ENCODE data around the gene ARHGAP18. TPM values are rescaled to one million over a fixed set of nuclear protein-coding genes. Genes with fewer than 3 reads are reported as not detected.

The ARHGAP18 gene, protein sequence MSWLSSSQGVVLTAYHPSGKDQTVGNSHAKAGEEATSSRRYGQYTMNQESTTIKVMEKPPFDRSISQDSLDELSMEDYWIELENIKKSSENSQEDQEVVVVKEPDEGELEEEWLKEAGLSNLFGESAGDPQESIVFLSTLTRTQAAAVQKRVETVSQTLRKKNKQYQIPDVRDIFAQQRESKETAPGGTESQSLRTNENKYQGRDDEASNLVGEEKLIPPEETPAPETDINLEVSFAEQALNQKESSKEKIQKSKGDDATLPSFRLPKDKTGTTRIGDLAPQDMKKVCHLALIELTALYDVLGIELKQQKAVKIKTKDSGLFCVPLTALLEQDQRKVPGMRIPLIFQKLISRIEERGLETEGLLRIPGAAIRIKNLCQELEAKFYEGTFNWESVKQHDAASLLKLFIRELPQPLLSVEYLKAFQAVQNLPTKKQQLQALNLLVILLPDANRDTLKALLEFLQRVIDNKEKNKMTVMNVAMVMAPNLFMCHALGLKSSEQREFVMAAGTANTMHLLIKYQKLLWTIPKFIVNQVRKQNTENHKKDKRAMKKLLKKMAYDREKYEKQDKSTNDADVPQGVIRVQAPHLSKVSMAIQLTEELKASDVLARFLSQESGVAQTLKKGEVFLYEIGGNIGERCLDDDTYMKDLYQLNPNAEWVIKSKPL
- polyA plus RNA-seq = 1 to 10 TPM; 2.1 to 2.2 TPM

DNA sequence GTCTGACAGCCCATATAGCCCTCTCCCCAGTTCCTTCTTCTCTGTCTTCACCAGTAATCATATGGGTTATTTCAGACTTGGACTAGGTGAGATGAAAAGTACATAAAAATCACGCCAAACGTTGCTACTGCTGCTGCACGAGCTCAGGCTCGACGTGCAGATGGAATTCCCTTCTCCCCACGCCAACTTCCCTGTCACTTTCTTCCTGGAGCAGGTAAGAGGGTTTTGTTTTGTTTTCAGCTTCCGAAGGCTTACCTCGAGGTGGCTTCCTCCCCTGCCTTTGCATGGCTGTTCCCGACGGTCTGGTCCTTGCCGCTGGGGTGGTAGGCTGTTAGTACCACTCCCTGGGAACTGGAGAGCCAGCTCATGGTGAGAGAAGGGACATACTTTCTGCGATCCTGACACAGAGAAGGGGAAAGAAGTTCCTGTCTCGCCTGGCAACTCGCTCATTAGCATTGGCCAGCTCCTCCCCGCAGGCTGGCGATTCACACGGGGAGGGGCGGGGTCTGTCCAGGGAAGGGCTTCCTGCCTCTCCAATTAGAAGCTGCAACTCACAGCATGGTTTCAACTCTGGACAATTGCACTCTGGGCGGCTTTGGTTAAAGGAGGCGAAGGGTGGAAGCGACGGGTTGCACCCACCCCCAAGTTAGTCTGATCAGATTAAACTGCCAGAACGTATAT lies at the start of gene ARHGAP18:
Gene ARHGAP18, minus strand, starts transcription at position 409 of the 681 bp plus-strand sequence. Its CDS starts 41 bp downstream, at position 368.
- no peaks in the 10 kb centered on the region for H3K27me3 ChIP-seq (ENCODE audit: control insufficient read depth in 1 of 2, insufficient read depth in 2 of 2, low read length in 2 of 2)
- no peaks in the 10 kb centered on the region for H3K36me3 ChIP-seq (ENCODE audit: control insufficient read depth in 2 of 2, insufficient read depth in 2 of 2, low read length in 1 of 2)
- no peaks in the 10 kb centered on the region for H3K9me3 ChIP-seq (ENCODE audit: control insufficient read depth in 2 of 2, insufficient read depth in 1 of 2, low read depth in 1 of 2, low read length in 1 of 2)
- H3K4me3 ChIP-seq (ENCODE audit: low read depth in 1 of 2, low read length in 2 of 2) = peak within 1 kb of the TSS; percentile 71 to 90
- H3K27ac ChIP-seq (ENCODE audit: low read depth in 2 of 2, low read length in 1 of 2) = peak within 1 kb of the TSS; percentile 90 to 94
- H3K4me1 ChIP-seq (ENCODE audit: control insufficient read depth in 2 of 2, insufficient read depth in 2 of 2, low read length in 1 of 2) = no peaks in the 10 kb centered on the region
- 0 to 1% methylated on average over 23 of the region's 23 CpGs for WGBS, 2 donors

DNA sequence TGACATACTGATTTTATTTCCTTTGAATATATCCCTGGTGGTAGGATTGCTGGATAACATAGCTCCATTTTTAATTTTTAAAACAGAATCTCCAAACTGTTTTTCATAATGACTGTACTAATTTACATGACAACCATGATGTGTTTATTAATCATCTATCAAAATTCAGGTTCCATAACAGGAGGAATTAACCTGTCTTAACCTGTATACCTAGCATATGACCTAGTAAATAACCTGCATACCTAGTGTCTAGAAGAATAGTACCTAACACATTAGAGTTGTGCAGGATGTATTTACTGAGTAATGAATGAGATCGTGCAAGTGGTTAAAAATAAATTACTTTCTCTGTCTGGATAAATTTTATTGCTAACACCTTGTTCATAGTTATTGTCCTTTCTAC lies 45.8 kb upstream of the ARHGAP18 start:
- H3K27me3 ChIP-seq (ENCODE audit: control insufficient read depth in 1 of 2, insufficient read depth in 2 of 2, low read length in 2 of 2) = no peaks in the 10 kb centered on the region

DNA sequence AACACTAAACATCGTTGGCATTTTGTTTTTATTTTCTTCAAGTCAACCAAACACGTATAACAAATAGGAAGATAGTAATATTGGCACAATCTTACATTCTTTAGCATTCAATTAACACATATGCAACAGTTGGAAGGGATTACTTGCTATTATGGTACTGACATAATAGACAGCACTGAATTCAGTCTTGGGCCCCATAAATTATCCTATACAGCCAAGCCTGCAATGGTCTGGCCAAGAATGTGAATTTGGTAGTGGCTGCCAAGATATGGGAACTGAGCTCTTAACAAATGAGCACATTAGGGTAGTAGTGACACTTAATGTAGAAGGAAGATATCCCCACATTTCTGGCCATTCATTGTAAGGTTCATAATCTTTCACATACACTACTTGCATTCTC lies 44.8 kb upstream of the ARHGAP18 start:
- Histone ChIP-seq H3K27ac (ENCODE audit: low read depth in 2 of 2, low read length in 1 of 2) (no peak overlapping the region), H3K9me3 (ENCODE audit: control insufficient read depth in 2 of 2, insufficient read depth in 1 of 2, low read depth in 1 of 2, low read length in 1 of 2) (no peaks in the 10 kb centered on the region), H3K4me1 (ENCODE audit: control insufficient read depth in 2 of 2, insufficient read depth in 2 of 2, low read length in 1 of 2) (no peaks in the 10 kb centered on the region), H3K27me3 (ENCODE audit: control insufficient read depth in 1 of 2, insufficient read depth in 2 of 2, low read length in 2 of 2) (no peaks in the 10 kb centered on the region), H3K36me3 (ENCODE audit: control insufficient read depth in 2 of 2, insufficient read depth in 2 of 2, low read length in 1 of 2) (no peaks in the 10 kb centered on the region), H3K4me3 (ENCODE audit: low read depth in 1 of 2, low read length in 2 of 2) (no peak overlapping the region)
- WGBS, 2 donors = 62 to 76% methylated on average over 2 of the region's 2 CpGs

More for the DNA sequence above, 45.8 kb upstream of the ARHGAP18 start:
- WGBS, 2 donors = 86 to 91% methylated on average over 1 of the region's 1 CpG
- H3K4me3 ChIP-seq (ENCODE audit: low read depth in 1 of 2, low read length in 2 of 2) = no peak overlapping the region
- no peaks in the 10 kb centered on the region for H3K9me3 ChIP-seq (ENCODE audit: control insufficient read depth in 2 of 2, insufficient read depth in 1 of 2, low read depth in 1 of 2, low read length in 1 of 2)
- no peaks in the 10 kb centered on the region for H3K4me1 ChIP-seq (ENCODE audit: control insufficient read depth in 2 of 2, insufficient read depth in 2 of 2, low read length in 1 of 2)
- no peak overlapping the region for H3K27ac ChIP-seq (ENCODE audit: low read depth in 2 of 2, low read length in 1 of 2)
- no peaks in the 10 kb centered on the region for H3K36me3 ChIP-seq (ENCODE audit: control insufficient read depth in 2 of 2, insufficient read depth in 2 of 2, low read length in 1 of 2)

DNA sequence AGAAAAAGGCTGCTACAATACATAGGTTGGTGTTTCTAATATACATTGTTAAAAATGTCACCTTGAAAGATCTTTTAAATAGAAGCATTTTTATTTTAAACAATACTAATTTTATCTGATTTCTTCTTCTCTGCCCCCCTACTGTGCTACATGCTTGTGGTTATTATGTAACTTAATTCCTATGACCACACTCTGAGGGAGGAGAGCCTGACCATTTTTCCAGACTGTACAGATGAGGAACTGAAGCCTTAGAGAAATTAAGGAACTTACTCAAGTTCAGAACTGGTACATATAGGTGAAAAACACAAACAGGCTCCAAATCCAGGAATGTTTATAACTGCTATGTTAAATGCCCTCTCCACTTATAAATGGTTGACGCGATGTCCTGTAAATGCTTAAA lies 43.4 kb upstream of the ARHGAP18 start:
- H3K27me3 ChIP-seq (ENCODE audit: control insufficient read depth in 1 of 2, insufficient read depth in 2 of 2, low read length in 2 of 2) = no peaks in the 10 kb centered on the region
- no peak overlapping the region for H3K27ac ChIP-seq (ENCODE audit: low read depth in 2 of 2, low read length in 1 of 2)
- H3K36me3 ChIP-seq (ENCODE audit: control insufficient read depth in 2 of 2, insufficient read depth in 2 of 2, low read length in 1 of 2) = no peaks in the 10 kb centered on the region
- H3K4me3 ChIP-seq (ENCODE audit: low read depth in 1 of 2, low read length in 2 of 2) = no peak overlapping the region
- no peaks in the 10 kb centered on the region for H3K9me3 ChIP-seq (ENCODE audit: control insufficient read depth in 2 of 2, insufficient read depth in 1 of 2, low read depth in 1 of 2, low read length in 1 of 2)
- 94 to 100% methylated on average over 2 of the region's 2 CpGs for WGBS, 2 donors
- H3K4me1 ChIP-seq (ENCODE audit: control insufficient read depth in 2 of 2, insufficient read depth in 2 of 2, low read length in 1 of 2) = peaks cover 0 to 3% of the 10 kb centered on the region in 2 donors

DNA sequence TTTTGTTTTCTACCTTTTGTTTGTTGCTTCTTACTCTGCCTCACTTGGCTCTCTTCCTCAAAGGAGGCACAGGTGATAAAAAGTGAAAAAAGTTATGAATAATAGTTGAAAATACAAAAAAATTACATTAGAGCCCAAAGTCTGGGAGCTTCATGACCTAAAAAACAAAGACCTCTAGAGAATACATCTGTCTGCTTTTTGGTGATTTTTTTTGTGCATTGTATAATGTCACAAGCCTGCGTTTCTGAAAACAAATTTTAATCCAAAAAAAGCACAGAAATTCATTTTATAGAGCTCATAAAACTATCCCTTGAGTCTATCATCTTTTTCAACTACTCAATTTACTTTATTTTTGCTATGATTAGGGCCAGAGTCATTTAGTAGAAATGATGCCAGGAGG lies 41.4 kb upstream of the ARHGAP18 start:
- Histone ChIP-seq H3K9me3 (ENCODE audit: control insufficient read depth in 2 of 2, insufficient read depth in 1 of 2, low read depth in 1 of 2, low read length in 1 of 2) (no peaks in the 10 kb centered on the region), H3K4me3 (ENCODE audit: low read depth in 1 of 2, low read length in 2 of 2) (no peak overlapping the region), H3K4me1 (ENCODE audit: control insufficient read depth in 2 of 2, insufficient read depth in 2 of 2, low read length in 1 of 2) (peaks cover 0 to 3% of the 10 kb centered on the region in 2 donors), H3K36me3 (ENCODE audit: control insufficient read depth in 2 of 2, insufficient read depth in 2 of 2, low read length in 1 of 2) (no peaks in the 10 kb centered on the region), H3K27me3 (ENCODE audit: control insufficient read depth in 1 of 2, insufficient read depth in 2 of 2, low read length in 2 of 2) (no peaks in the 10 kb centered on the region), H3K27ac (ENCODE audit: low read depth in 2 of 2, low read length in 1 of 2) (no peak overlapping the region)
- 77 to 89% methylated on average over 1 of the region's 1 CpG for WGBS, 2 donors

DNA sequence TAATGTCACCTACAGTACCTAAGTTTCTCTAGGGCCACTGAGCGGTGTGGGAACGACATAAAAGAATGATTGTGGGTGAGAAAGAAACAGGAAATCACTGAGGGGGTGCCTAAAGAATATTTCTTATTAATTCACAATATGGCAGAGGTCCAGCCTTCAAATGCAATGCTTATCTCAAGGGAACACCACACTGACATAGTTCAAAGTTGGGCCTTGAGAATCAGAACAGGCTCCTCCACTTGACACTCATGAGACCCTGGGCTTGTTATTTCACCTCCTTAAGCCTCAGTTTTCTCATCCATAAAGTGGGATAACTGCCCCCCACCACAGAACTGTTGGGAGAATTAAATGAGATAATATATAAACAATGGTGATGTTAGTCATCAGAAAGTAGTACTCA lies 40.4 kb upstream of the ARHGAP18 start:
- Histone ChIP-seq H3K27me3 (ENCODE audit: control insufficient read depth in 1 of 2, insufficient read depth in 2 of 2, low read length in 2 of 2) (no peaks in the 10 kb centered on the region), H3K27ac (ENCODE audit: low read depth in 2 of 2, low read length in 1 of 2) (no peak overlapping the region), H3K36me3 (ENCODE audit: control insufficient read depth in 2 of 2, insufficient read depth in 2 of 2, low read length in 1 of 2) (no peaks in the 10 kb centered on the region), H3K4me3 (ENCODE audit: low read depth in 1 of 2, low read length in 2 of 2) (no peak overlapping the region), H3K4me1 (ENCODE audit: control insufficient read depth in 2 of 2, insufficient read depth in 2 of 2, low read length in 1 of 2) (peaks cover 0 to 3% of the 10 kb centered on the region in 2 donors), H3K9me3 (ENCODE audit: control insufficient read depth in 2 of 2, insufficient read depth in 1 of 2, low read depth in 1 of 2, low read length in 1 of 2) (no peaks in the 10 kb centered on the region)
- 49 to 78% methylated on average over 2 of the region's 2 CpGs for WGBS, 2 donors

DNA sequence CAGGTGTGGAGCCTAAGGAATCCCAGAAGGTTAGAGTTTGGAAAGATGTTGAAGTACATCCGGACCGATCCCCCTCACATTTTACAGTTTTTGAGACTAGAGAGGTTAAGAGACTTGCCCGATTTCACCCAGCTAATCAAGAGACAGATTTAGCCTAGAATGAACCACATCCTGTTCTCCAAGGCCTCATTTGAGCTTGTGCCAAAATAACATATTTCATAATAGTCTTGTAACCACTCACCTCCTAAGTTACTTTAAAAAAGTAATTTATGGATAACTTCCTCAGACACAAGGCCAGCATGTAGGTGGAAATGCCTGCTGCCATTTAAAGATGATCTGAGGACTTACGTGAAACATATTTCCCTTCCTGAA lies 39.8 kb upstream of the ARHGAP18 start:
- 48 to 58% methylated on average over 4 of the region's 4 CpGs for WGBS, 2 donors
- no peaks in the 10 kb centered on the region for H3K36me3 ChIP-seq (ENCODE audit: control insufficient read depth in 2 of 2, insufficient read depth in 2 of 2, low read length in 1 of 2)

DNA sequence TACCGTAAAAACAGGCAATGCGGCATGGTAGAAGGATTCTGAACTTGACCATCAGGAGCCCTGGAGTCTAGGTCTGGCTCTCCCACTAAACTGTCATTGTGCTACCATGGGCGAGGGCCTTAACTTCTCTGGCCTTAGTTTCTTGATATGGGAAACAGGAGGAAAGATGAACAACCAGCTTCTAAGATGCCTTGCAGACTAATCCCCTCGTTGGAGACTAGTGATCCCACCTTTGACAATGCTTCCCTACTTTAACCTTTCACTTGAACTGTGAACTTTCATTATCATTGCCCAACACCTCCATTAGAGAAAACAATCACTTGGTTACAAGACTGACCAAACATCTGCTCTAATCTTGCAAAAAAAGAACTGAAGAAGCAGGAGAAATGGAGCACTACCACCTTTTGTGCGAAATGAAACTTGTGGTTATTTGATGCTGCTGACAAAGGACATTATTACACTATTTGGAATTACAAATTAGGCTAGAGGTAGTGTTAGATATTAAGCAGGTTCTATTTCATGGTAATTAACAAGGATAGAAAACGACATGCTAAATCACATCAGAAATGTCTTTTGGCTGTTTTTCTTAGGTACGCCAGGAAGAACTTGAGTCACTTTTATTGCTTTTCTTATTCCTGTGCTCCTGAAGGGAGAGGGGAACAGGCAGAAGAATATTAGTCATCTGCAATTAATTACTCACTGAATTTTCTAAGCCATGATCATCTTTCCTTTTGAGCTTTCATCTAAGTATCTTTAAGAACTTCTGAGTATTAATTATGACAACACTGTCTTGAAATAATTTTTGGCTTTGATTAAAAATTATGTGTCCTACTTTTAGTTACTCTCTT lies 39.1 kb upstream of the ARHGAP18 start:
- WGBS, 2 donors = 69 to 71% methylated on average over 7 of the region's 7 CpGs
- Histone ChIP-seq H3K27me3 (ENCODE audit: control insufficient read depth in 1 of 2, insufficient read depth in 2 of 2, low read length in 2 of 2) (no peaks in the 10 kb centered on the region), H3K36me3 (ENCODE audit: control insufficient read depth in 2 of 2, insufficient read depth in 2 of 2, low read length in 1 of 2) (no peaks in the 10 kb centered on the region), H3K27ac (ENCODE audit: low read depth in 2 of 2, low read length in 1 of 2) (peak overlapping the region; percentile 57 to 74), H3K4me1 (ENCODE audit: control insufficient read depth in 2 of 2, insufficient read depth in 2 of 2, low read length in 1 of 2) (peaks cover 0 to 3% of the 10 kb centered on the region in 2 donors), H3K9me3 (ENCODE audit: control insufficient read depth in 2 of 2, insufficient read depth in 1 of 2, low read depth in 1 of 2, low read length in 1 of 2) (no peaks in the 10 kb centered on the region), H3K4me3 (ENCODE audit: low read depth in 1 of 2, low read length in 2 of 2) (no peak overlapping the region)

More for the DNA sequence above, 39.8 kb upstream of the ARHGAP18 start:
- Histone ChIP-seq H3K27ac (ENCODE audit: low read depth in 2 of 2, low read length in 1 of 2) (no peak overlapping the region), H3K9me3 (ENCODE audit: control insufficient read depth in 2 of 2, insufficient read depth in 1 of 2, low read depth in 1 of 2, low read length in 1 of 2) (no peaks in the 10 kb centered on the region), H3K27me3 (ENCODE audit: control insufficient read depth in 1 of 2, insufficient read depth in 2 of 2, low read length in 2 of 2) (no peaks in the 10 kb centered on the region), H3K4me1 (ENCODE audit: control insufficient read depth in 2 of 2, insufficient read depth in 2 of 2, low read length in 1 of 2) (peaks cover 0 to 3% of the 10 kb centered on the region in 2 donors), H3K4me3 (ENCODE audit: low read depth in 1 of 2, low read length in 2 of 2) (no peak overlapping the region)

Measured in esophagus (tissue), 2 donors.